Panc1 (cell line): ENCODE results near the gene SKI. TPM values are rescaled to one million over a fixed set of nuclear protein-coding genes. Genes with fewer than 3 reads are reported as not detected.

ENCODE experiments used
- ATAC-seq: fragments of 200-7000 bp; cut with Tn5 transposase; 2 replicates; pipeline ENCODE4 v1.9.1; 2020; ENCODE audit warnings: mild to moderate bottlenecking, moderate library complexity
- BruUV-seq: library from RNA; stranded (reverse); fragments of 400-500 nt; replicated peaks from 2 replicates; lab custom pipeline; 2021; lab: Mats Ljungman, UMichigan
- CTCF ChIA-PET: fragments of 300-600 bp; sonication (Branson Sonifier 250); formaldehyde crosslinking; loops from one replicate; lab custom pipeline; 2022; ENCODE audit warnings: antibody characterized with exemption; lab: Charles Lee
- POLR2A ChIA-PET: fragments of 300-600 bp; sonication (Branson Sonifier 250); formaldehyde crosslinking; loops from one replicate; lab custom pipeline; 2022; ENCODE audit warnings: antibody characterized with exemption; lab: Charles Lee
- DNase-seq: peaks from one replicate; pipeline ENCODE4 v3.0.0-alpha.2; 2010; ENCODE audit warnings: low read depth, low spot score
- H3K27ac ChIP-seq: 2 replicates; pipeline ENCODE4 v1.5.1; 2011; ENCODE audit warnings: mild to moderate bottlenecking, low read length, inconsistent platforms
- H3K27me3 ChIP-seq: fragments of 200-500 bp; sonication (Bioruptor generic); 2 replicates; pipeline ENCODE4 v1.6.0; 2014; ENCODE audit warnings: low read length, inconsistent platforms; ENCODE audit not compliant: control insufficient read depth, insufficient read depth
- H3K36me3 ChIP-seq: fragments of 200-500 bp; sonication (Bioruptor generic); 2 replicates; pipeline ENCODE4 v1.5.1; 2014; ENCODE audit warnings: inconsistent platforms, mild to moderate bottlenecking, low read length, moderate library complexity; ENCODE audit not compliant: control insufficient read depth, insufficient read depth
- H3K4me1 ChIP-seq: 2 replicates; pipeline ENCODE4 v1.5.1; 2011; ENCODE audit warnings: inconsistent platforms, mild to moderate bottlenecking, low read length, moderate library complexity; ENCODE audit not compliant: control insufficient read depth, insufficient read depth
- H3K4me3 ChIP-seq, 2 experiments: 2 replicates each; pipeline ENCODE4 v1.5.1; 2011 to 2012; ENCODE audit warnings: low read depth in 2 of 2, low read length in 2 of 2, mild to moderate bottlenecking in 2 of 2, inconsistent platforms in 1 of 2, moderate library complexity in 1 of 2
- H3K9me3 ChIP-seq: fragments of 200-500 bp; sonication (Bioruptor generic); 2 replicates; pipeline ENCODE4 v1.5.1; 2014; ENCODE audit warnings: low read depth, mild to moderate bottlenecking, inconsistent platforms, low read length, moderate library complexity; ENCODE audit not compliant: control insufficient read depth, insufficient read depth
- CTCF ChIP-seq: fragments of 450-650 bp; IDR thresholded peaks from 2 replicates; pipeline ENCODE4 v1.5.1; 2017; ENCODE audit warnings: mild to moderate bottlenecking
- POLR2AphosphoS5 ChIP-seq: IDR thresholded peaks from 2 replicates; pipeline ENCODE4 v1.6.1; 2012; ENCODE audit warnings: mild to moderate bottlenecking, low read depth, low read length, moderate library complexity
- REST ChIP-seq, 2 experiments: IDR thresholded peaks; 2 replicates each; pipeline ENCODE4 v1.6.1; 2011 to 2012; ENCODE audit warnings: low read depth in 2 of 2, control low read depth in 1 of 2, low read length in 1 of 2, mild to moderate bottlenecking in 1 of 2, moderate library complexity in 1 of 2; ENCODE audit not compliant: insufficient read depth in 1 of 2
- SIN3A ChIP-seq: IDR thresholded peaks from 2 replicates; pipeline ENCODE4 v1.6.1; 2012; ENCODE audit warnings: low read depth, mild to moderate bottlenecking, low read length, moderate library complexity, borderline replicate concordance; ENCODE audit not compliant: insufficient read depth
- TCF7L2 ChIP-seq: IDR thresholded peaks from 2 replicates; pipeline ENCODE4 v1.6.1; 2011; ENCODE audit warnings: mild to moderate bottlenecking, low read depth, low read length, inconsistent platforms
- in situ Hi-C: cut with HindIII; loops from 2 replicates; pipeline ENCODE4 v1.10.0; 2016; ENCODE audit warnings: low sequenced_read_pairs, low pct_unique_long_range_greater_than_20kb
- intact Hi-C: fragments of 100-400 bp; cut with micrococcal nuclease; formaldehyde crosslinking; loops from one replicate; pipeline ENCODE4 v1.10.0; 2022; ENCODE audit not compliant: unreplicated experiment
- total RNA-seq: library from RNA; stranded (reverse); gene quantifications from one replicate; pipeline ENCODE4 v1.2.1, GENCODE V29; 2021; ENCODE audit not compliant: unreplicated experiment

SKI gene
- total RNA-seq, 1 experiment from 2014 or later = 63.2 TPM

DNA sequence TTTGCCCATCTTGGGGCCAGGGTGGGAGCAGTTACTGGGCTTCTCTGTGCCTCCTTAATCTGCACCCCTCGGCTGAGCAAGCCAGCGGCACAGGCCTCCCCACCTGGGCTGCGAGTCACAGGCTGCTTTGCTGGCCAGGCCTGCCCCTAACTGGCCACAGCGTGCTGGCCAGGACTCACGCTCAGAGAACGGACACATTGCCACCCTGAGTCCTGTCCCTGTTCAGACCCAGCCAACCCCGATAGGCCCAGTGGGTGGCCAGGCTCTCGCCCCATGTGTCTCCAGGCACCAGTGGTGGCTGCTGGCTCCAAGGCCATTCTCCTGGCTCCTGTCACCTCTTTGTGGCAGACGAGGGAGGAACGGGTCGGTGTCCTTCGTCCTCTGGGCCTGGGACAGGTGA lies 101.9 kb downstream of the SKI start:
- no peaks in the 10 kb centered on the region for H3K36me3 ChIP-seq
- no peak overlapping the region for H3K4me3 ChIP-seq
- 0 out of 2 replicates have a peak, but pooled peaks have one; percentile 20 for ATAC-seq
- intact Hi-C loops (no loop called here), in situ Hi-C loops (no loop called here)
- ChIA-PET CTCF (no interaction called here), POLR2A (no interaction called here)
- no peak for TF ChIP-seq TCF7L2
- no peak overlapping the region for H3K27ac ChIP-seq
- no peak for DNase-seq
- H3K9me3 ChIP-seq = no peaks in the 10 kb centered on the region
- BruUV-seq = no TSS peak
- no peaks in the 10 kb centered on the region for H3K4me1 ChIP-seq
- no peaks in the 10 kb centered on the region for H3K27me3 ChIP-seq

DNA sequence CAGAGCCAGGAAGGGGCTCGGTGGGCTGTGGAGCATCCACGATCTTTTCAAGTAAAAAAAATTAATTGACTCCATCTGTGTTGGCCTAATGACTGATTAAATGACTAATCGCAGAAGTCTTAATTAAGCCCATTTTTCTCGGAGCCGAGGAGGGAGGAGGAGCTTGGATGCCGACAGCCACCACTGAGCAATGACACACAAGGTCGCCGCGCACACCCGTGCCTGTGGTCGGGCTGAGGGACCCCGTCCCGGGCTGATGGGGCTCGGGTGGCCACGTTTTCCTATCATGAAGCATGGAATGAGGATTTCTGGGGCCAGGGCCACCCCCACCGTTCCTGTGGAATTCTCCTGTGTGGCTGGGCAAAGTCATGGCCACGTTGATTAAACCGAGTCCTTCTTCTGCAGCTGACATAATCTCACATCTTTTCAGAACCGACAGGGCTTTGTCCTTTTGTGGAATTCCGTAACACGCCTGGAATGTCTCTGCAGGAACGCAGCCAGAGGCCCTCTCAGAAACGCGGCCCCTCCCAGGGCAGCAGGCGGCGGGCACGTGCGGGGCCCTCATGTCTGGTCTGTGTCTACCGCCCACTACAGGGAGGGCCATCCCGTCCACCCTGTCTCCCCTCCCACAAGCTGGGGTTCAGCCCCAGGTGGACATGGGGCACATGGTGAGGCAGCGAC lies 102.5 kb downstream of the SKI start:
- no peaks in the 10 kb centered on the region for H3K27me3 ChIP-seq
- in situ Hi-C loops (no loop called here), intact Hi-C loops (no loop called here)
- H3K4me3 ChIP-seq = no peak overlapping the region
- ChIA-PET POLR2A (no interaction called here), CTCF (no interaction called here)
- no peak for ATAC-seq
- no peaks in the 10 kb centered on the region for H3K4me1 ChIP-seq
- no peaks in the 10 kb centered on the region for H3K9me3 ChIP-seq
- BruUV-seq = no TSS peak
- H3K27ac ChIP-seq = no peak overlapping the region
- TF ChIP-seq TCF7L2 (no peak), REST (IDR thresholded peaks at IDR 0.05; ENCODE audit: insufficient read depth in 1 of 2, low read depth in 2 of 2, low read length in 1 of 2) (no peak), CTCF (no peak), POLR2AphosphoS5 (no peak), SIN3A (no peak)
- no peaks in the 10 kb centered on the region for H3K36me3 ChIP-seq
- DNase-seq = no peak

DNA sequence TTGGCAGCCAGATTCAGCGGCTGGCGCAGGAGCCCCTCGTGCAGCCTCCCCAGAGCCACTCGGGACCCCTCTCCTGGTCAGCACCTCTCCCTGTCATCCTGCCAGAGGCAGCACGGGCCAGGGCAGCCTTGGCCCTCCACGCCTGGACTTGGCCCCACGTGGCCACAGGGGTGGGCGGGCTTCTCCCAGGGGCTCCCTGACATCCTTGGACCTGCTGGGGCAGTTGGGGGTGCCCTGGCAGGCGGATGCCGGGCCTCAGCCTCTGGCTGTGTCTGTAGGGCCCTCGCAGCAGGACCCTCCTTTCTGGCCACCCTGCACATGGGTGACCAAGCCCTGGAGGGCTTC lies 103.1 kb downstream of the SKI start:
- no peak overlapping the region for H3K4me3 ChIP-seq
- ATAC-seq = no peak
- no peak for DNase-seq
- TF ChIP-seq TCF7L2 (no peak), POLR2AphosphoS5 (no peak), SIN3A (no peak), REST (IDR thresholded peaks at IDR 0.05; ENCODE audit: insufficient read depth in 1 of 2, low read depth in 2 of 2, low read length in 1 of 2) (no peak), CTCF (no peak)
- H3K36me3 ChIP-seq = no peaks in the 10 kb centered on the region
- ChIA-PET CTCF (no interaction called here), POLR2A (no interaction called here)
- no peaks in the 10 kb centered on the region for H3K27me3 ChIP-seq
- no TSS peak for BruUV-seq
- no peaks in the 10 kb centered on the region for H3K9me3 ChIP-seq
- no peak overlapping the region for H3K27ac ChIP-seq
- in situ Hi-C loops = no loop called here
- no peaks in the 10 kb centered on the region for H3K4me1 ChIP-seq
- intact Hi-C loops = no loop called here
